PC-9 (cell line): ENCODE results near the gene PIK3C3.

ENCODE experiments used
- CTCF ChIP-seq: fragments of 200-600 bp; sonication (generic); conservative IDR thresholded peaks from 2 replicates; pipeline ENCODE4 v1.6.1; 2017; ENCODE audit warnings: mixed run types, antibody characterized with exemption, mild to moderate bottlenecking, moderate library complexity
- EZH2 ChIP-seq: fragments of 200-600 bp; sonication (generic); IDR thresholded peaks from 2 replicates; pipeline ENCODE4 v1.8.0; 2017; ENCODE audit warnings: antibody characterized with exemption, low read depth

- TF ChIP-seq CTCF, result no peak
- no peak for TF ChIP-seq EZH2
Measured at GRCh38 chr18:42067518-42067917, 112.5 kb downstream of the PIK3C3 start.
